GM12891 (cell line): ENCODE results near the gene UBB.

Experiments
- POLR2A ChIP-seq: IDR thresholded peaks from 2 replicates; pipeline ENCODE4 v1.6.1; 2011; ENCODE audit warnings: low read depth, low read length, control low read depth
- POLR2AphosphoS5 ChIP-seq: IDR thresholded peaks from 2 replicates; pipeline ENCODE4 v1.6.1; 2011; ENCODE audit warnings: low read depth, low read length, control low read depth
- TAF1 ChIP-seq: IDR thresholded peaks from 2 replicates; pipeline ENCODE4 v1.6.1; 2011; ENCODE audit warnings: low read depth, low read length, control low read depth

- TF ChIP-seq POLR2AphosphoS5, result no peak
- no peak for TF ChIP-seq TAF1
- TF ChIP-seq POLR2A, result no peak
These were observed 29.1 kb upstream of the UBB start for GRCh38 chr17:16351831-16352230.
